Subcutaneous abdominal adipose tissue (tissue), 5 donors: Measurements from ENCODE around the gene CFAP251.
"Not testable (repeated sequence)": the region's sequence is repeated elsewhere in the genome, so short reads cannot be mapped to it uniquely, and the experiment has no call there.

ENCODE experiments used
- H3K27ac ChIP-seq: one replicate; pipeline ENCODE4 v1.7.0; 2013; ENCODE audit warnings: low read depth, mild to moderate bottlenecking, inconsistent platforms, low read length, moderate library complexity
- H3K27me3 ChIP-seq, 5 donors: one replicate each; pipeline ENCODE4 v1.7.0; 2013; ENCODE audit warnings: low read length in 5 of 5, inconsistent platforms in 1 of 5; ENCODE audit not compliant: control insufficient read depth in 5 of 5, insufficient read depth in 4 of 5
- H3K36me3 ChIP-seq, 5 donors: one replicate each; pipeline ENCODE4 v1.7.0; 2013; ENCODE audit warnings: low read length in 5 of 5; ENCODE audit not compliant: control insufficient read depth in 5 of 5, insufficient read depth in 5 of 5
- H3K4me1 ChIP-seq, 5 donors: one replicate each; pipeline ENCODE4 v1.7.0; 2013; ENCODE audit warnings: low read length in 5 of 5, mild to moderate bottlenecking in 3 of 5, moderate library complexity in 1 of 5; ENCODE audit not compliant: control insufficient read depth in 5 of 5, insufficient read depth in 5 of 5
- H3K4me3 ChIP-seq, 5 donors: one replicate each; pipeline ENCODE4 v1.7.0; 2013; ENCODE audit warnings: low read length in 5 of 5, low read depth in 1 of 5
- H3K9ac ChIP-seq, 5 donors: one replicate each; pipeline ENCODE4 v1.7.0; 2013; ENCODE audit warnings: low read length in 5 of 5, mild to moderate bottlenecking in 4 of 5, moderate library complexity in 3 of 5
- H3K9me3 ChIP-seq, 5 donors: one replicate each; pipeline ENCODE4 v1.7.0; 2013; ENCODE audit warnings: low read length in 5 of 5; ENCODE audit not compliant: control insufficient read depth in 5 of 5
- donor health status: healthy.
- donor health status: healthy.
- donor health status: healthy.
- donor health status: healthy.
- donor health status: healthy.

CFAP251 gene

DNA sequence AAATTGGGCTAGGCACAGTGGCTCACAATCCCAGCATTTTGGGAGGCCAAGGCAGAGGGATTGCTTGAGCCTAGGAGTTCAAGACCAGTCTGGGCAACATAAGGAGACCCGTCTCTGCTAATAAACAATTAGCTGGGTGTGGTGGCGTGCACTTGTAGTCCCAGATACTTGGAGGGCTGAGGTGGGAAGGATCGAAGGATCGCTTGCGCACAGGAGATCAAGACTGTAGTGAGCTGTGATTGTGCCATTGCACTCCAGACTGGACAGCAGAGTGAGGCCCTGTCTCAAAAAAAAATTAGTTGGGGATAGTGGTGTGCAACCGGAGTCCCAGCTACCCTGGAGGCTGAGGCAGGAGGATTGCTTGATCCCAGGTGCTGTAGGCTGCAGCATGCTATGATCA lies 64.6 kb downstream of the CFAP251 start:
- Histone ChIP-seq H3K36me3 (no peaks in the 10 kb centered on the region), H3K4me1 (peaks cover 0 to 7% (median 0%) of the 10 kb centered on the region in 5 donors), H3K4me3 (no peak overlapping the region)

DNA sequence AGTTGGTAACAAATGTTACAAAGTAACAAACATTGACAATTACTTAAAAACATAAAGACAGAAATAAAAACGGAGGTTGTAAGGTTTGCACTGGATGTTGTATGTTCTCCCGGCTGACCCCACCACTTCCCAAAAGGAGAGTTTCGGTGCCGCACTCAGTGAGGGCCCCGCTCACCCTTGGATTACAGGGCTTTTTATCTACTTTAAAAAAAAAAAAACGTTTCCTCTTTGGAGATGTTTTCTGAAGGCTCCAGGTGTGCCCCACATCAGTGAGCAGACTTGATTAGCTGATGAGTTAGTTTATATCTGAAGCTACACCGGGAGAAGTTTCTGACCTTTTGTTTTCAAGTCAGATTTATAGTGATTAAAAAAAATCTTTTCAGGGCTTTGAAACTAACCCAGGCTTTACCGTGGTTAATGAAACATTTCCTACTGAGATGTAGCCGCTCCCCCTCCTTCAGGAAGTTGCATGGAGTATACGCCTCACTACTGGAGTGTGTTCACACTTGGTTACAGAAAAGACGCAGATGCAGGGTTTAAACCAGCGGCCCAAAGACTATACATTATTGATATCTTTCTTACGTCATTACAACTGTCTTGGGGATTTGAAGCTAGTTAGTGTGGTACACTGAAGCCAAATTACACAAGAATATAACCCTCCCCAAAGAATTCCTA lies 65.3 kb downstream of the CFAP251 start:
- Histone ChIP-seq H3K4me1 (peaks cover 0 to 7% (median 0%) of the 10 kb centered on the region in 5 donors), H3K9me3 (no peaks in the 10 kb centered on the region), H3K36me3 (no peaks in the 10 kb centered on the region), H3K27me3 (no peaks in the 10 kb centered on the region), H3K27ac (no peak overlapping the region), H3K9ac (no peak overlapping the region), H3K4me3 (no peak overlapping the region)

More for the DNA sequence above, 64.6 kb downstream of the CFAP251 start:
- H3K9me3 ChIP-seq = no peaks in the 10 kb centered on the region
- H3K27me3 ChIP-seq = no peaks in the 10 kb centered on the region
- no peak overlapping the region for H3K9ac ChIP-seq
- H3K27ac ChIP-seq = no peak overlapping the region

DNA sequence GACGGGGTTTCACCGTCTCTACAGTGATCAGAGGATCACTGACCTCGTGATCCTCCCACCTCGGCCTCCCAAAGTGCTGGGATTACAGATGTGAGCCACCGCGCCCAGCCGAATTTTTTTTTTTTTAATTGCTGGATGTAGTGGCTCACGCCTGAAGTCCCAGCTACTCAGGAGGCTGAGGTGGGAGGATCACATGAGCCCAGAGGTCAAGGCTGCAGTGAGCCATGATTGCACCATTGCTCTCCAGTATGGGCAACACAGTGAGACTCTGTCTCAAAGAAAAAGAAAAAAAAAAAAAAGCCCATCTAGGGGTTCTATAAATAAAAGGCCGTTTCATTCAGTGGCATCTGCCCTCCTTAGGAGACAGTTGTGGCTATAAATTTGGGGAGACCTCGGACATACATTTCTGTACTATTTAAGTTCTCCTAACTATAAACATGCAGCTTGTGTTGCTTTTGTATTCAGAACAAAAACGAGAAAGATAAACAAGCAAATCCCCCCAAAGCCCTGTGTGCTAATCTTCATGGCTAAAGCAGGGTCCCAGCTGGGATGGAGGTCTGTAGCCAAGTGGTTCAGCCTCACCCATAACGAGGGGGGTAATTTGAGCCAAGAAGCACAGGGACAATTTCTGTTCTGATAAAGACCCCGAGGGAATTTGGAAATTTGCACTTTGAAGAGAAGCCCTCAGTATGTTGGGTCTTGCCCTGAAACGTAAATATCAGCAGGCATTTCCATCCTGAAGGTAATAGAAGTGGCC lies 68.3 kb downstream of the CFAP251 start:
- peaks cover 0 to 5% (median 0%) of the 10 kb centered on the region in 5 donors for H3K4me1 ChIP-seq
- H3K9me3 ChIP-seq = no peaks in the 10 kb centered on the region
- no peak overlapping the region for H3K4me3 ChIP-seq
- H3K27me3 ChIP-seq = no peaks in the 10 kb centered on the region
- H3K27ac ChIP-seq = no peak overlapping the region
- H3K36me3 ChIP-seq = no peaks in the 10 kb centered on the region
- H3K9ac ChIP-seq = no peak overlapping the region

DNA sequence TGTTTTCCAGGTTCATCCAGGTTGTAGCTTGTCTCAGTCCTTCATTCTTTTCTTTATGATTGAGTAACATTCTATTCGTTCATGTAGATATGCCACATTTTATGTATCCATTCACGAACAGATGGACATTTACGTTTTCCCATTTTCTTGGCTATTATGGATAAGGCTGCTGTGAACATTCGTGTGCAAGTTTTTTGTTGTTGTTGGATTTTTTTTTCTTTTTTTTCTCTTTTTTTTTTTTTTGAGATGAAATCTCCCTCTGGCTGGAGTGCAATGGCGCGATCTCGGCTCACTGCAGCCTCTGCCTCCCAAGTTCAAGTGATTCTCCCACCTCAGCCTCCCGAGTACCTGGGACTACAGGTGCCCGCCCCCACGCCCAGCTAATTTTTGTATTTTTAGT lies 70.1 kb downstream of the CFAP251 start:
- H3K4me1 ChIP-seq = peaks cover 0 to 10% (median 0%) of the 10 kb centered on the region in 5 donors
- not testable (repeated sequence) for H3K36me3 ChIP-seq, H3K9ac ChIP-seq, H3K27me3 ChIP-seq, H3K4me3 ChIP-seq, H3K27ac ChIP-seq, H3K9me3 ChIP-seq

DNA sequence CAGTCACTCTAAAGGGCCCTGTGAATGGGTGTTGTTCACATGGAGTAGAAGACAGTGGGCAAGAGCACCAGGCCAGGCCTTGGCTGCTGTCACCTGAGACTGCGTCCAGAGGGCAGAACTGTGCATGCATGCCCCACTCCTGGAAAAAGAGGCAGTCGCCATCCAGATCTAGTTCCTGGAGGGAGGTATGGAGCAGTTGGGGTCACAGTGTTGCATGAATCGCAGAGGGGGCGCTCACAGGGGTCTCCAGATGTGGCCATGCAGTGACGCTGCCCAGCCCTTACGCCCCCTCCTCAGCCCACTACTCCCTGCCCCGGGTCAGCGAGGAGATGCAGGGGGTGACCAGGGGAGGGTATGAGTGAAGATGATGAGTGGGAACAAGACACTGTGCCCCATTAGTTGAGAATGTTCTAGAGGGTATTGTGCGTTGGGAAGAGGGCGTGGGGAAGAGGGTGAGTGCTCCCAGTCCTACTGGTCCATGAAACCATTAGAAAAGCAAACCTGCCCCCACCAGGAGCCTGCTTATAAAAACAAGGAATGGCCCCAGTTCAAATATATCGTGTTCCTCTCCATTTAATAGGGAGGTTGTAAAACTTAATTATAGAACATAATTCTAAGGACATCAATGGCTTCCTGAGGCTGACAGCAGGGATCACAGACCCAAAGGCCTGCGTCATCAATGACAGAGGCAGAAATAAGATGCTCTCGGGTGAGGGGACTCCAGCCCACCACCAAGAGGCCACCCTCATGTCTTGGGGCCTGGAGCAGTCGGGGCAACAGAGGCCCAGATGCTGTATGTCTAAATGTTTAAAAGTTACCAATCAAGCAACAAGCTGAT lies 71.1 kb downstream of the CFAP251 start:
- Histone ChIP-seq H3K27me3 (no peaks in the 10 kb centered on the region), H3K4me1 (peaks cover 0 to 10% (median 0%) of the 10 kb centered on the region in 5 donors), H3K4me3 (no peak overlapping the region), H3K27ac (no peak overlapping the region), H3K9me3 (no peaks in the 10 kb centered on the region), H3K9ac (no peak overlapping the region), H3K36me3 (no peaks in the 10 kb centered on the region)

DNA sequence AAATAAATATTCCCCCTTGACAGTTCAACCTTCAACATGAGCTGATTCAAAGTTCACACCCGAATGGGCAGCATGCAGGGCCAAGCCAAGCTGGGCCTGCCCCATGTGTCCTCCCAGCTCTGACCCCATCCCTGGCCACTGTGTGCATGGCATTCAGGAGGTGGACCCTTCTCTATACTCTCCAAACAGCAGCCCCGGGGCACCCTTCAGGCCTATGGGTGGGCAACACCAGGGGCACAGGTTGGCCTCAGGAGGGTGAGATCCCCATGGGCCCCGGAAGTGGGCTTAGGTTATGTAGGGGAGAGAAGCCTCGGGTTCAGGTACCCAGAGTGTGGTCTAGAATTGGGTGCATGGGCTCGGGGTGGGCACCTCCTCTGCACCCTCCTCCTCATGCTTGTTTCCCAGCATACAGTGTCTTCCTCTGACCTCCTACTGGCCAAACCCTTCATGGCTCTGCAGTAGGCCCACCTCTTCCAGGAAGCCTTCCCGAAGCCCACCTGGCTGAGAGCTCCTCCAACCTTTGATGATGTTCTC lies 71.8 kb downstream of the CFAP251 start:
- Histone ChIP-seq H3K9me3 (no peaks in the 10 kb centered on the region), H3K36me3 (no peaks in the 10 kb centered on the region), H3K4me3 (no peak overlapping the region)

DNA sequence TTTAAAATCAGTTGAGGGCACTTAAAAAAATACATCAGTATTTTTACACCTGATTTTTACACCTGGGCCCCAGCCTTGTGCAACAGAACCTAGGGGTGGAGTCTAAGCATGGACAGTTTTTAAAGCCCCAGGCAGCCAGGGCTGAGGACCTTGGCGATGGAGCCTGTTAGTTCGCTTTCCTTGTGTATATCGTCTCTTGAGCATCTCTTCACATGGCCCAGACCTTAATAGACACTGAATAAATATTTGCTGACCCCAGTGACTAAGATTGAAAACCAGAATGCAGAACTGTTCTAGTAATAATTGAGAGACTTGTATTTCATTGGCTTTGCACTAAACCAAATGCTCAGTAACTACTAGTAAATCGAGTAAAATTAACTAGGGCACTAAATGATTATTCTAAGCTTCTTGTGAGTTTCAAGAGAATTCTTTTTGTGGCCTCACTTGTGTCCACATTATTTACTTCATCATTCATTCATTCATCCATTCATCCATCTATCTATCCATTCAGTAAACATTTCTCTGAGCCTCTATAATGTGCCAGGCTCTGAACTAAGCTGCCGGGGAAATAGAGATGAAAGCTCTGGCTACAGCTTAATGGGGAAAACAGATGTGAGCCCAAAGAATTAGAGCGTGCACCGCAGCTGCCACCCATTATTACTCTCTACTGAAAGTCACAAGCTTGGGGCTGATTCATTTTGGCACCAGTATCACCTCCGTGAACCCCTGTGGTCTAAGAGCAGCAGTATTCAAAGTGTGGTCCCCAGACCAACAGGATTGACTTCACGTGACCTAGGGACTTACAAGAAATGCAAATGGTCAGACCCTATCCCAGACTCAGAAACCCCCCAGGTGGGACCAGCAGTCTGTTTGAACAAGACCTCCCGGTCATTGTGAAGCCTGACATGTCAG lies 72.6 kb downstream of the CFAP251 start:
- H3K9me3 ChIP-seq = no peaks in the 10 kb centered on the region
- H3K36me3 ChIP-seq = no peaks in the 10 kb centered on the region
- H3K27me3 ChIP-seq = no peaks in the 10 kb centered on the region
- no peak overlapping the region for H3K4me3 ChIP-seq
- no peak overlapping the region for H3K9ac ChIP-seq
- H3K4me1 ChIP-seq = peaks cover 0 to 10% (median 0%) of the 10 kb centered on the region in 5 donors
- H3K27ac ChIP-seq = no peak overlapping the region

More for the DNA sequence above, 71.8 kb downstream of the CFAP251 start:
- Histone ChIP-seq H3K27ac (no peak overlapping the region), H3K9ac (no peak overlapping the region), H3K27me3 (no peaks in the 10 kb centered on the region), H3K4me1 (peaks cover 0 to 10% (median 0%) of the 10 kb centered on the region in 5 donors)

DNA sequence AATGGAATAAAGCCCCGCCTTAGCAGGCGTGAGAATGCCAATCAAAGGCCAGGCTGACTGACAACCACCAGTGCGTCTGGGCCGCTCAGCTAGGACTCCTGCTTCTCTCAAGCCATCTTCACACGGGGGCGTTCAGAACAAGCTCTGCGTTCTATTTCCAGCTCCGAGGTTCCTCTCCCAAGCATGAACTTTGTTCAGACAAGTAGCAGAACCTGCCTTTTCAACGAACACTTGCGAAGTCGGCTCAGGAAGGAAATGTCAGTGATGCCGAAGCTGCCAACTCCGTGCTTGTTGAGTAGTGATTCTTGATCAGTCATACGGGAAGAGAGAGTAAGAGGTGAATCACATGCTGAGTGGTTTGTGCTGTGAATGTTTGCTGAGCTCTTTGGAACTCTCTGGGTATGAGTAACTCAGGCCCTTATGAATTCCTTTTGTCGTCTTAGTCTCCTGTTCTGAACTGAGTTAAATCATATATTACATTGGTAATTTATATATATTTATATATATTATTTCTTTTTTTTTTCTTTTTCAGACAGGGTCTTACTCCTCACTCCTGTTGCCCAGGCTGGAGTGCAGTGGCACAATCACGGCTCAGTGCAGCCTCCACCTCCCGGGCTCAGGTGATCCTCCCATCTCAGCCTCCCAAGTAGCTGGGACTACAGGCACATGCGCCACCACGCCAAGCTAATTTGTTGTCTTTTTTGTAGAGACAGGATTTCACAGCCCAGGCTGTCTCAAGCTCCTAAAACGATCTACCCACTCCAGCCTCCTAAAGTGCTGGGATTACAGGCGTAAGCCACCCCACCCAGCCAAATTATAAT lies 73.9 kb downstream of the CFAP251 start:
- H3K4me1 ChIP-seq = peaks cover 0 to 10% (median 0%) of the 10 kb centered on the region in 5 donors
- H3K9ac ChIP-seq = no peak overlapping the region
- H3K9me3 ChIP-seq = no peaks in the 10 kb centered on the region
- no peaks in the 10 kb centered on the region for H3K36me3 ChIP-seq
- H3K27me3 ChIP-seq = no peaks in the 10 kb centered on the region
- H3K4me3 ChIP-seq = no peak overlapping the region
- H3K27ac ChIP-seq = no peak overlapping the region
